Right lobe of liver (tissue), 4 donors: Measurements from ENCODE around the gene CRYBB2.

ENCODE experiments used
- POLR2A ChIP-seq: fragments of 450-650 bp; IDR thresholded peaks from one replicate; pipeline ENCODE4 v1.6.1; 2017; ENCODE audit warnings: antibody characterized with exemption, mild to moderate bottlenecking
- TF ChIP-seq, protein P1 (sequence below), 4 donors: fragments of 200-600 bp in 3 of 4; fragments of 450-650 bp in 1 of 4; IDR thresholded peaks; one replicate each; pipeline versions ENCODE4 v1.5.1 to v1.8.0; 2016 to 2022; ENCODE audit warnings: antibody characterized with exemption in 4 of 4, mild to moderate bottlenecking in 2 of 4
- donor health status: DM: no; HTN: no; CAD: no.
- donor health status: DM: no; HTN: no; CAD: no.
- donor health status: DM: no; HTN: yes; CAD: no.

DNA sequence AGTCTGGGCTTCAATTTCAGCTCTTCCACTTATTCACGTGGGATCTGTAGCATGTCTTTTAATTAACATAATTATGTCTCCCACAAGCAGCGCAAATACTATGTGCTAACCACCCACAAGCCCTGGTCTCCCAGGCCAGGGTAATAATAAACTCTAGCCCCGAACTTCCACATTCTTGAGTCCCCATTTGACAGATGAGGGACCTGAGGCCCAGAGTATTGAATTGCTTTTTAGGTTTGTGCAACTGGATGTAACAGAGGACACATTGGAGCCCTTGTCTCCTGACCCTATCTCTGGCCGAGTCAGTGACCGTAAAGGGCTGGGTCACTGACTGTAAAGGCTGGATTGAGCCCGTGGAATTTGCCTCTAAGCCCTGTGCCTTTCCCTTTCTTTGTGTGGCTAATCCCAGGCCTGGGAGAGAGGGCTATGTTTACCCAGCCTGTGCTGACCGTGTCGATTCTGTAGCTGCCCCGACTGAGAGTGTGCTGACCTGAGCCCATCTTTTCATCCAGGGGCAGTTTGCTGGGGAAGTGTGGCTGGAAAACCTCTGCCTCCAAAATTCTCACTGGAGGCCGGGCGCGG lies 3.9 kb downstream of the CRYBB2 start:
- TF ChIP-seq, protein P1, sequence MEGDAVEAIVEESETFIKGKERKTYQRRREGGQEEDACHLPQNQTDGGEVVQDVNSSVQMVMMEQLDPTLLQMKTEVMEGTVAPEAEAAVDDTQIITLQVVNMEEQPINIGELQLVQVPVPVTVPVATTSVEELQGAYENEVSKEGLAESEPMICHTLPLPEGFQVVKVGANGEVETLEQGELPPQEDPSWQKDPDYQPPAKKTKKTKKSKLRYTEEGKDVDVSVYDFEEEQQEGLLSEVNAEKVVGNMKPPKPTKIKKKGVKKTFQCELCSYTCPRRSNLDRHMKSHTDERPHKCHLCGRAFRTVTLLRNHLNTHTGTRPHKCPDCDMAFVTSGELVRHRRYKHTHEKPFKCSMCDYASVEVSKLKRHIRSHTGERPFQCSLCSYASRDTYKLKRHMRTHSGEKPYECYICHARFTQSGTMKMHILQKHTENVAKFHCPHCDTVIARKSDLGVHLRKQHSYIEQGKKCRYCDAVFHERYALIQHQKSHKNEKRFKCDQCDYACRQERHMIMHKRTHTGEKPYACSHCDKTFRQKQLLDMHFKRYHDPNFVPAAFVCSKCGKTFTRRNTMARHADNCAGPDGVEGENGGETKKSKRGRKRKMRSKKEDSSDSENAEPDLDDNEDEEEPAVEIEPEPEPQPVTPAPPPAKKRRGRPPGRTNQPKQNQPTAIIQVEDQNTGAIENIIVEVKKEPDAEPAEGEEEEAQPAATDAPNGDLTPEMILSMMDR (IDR thresholded peaks at IDR 0.05), result no peak
- TF ChIP-seq POLR2A, result no peak
